HG03378 (cell line): ENCODE data around the gene CRTAP.
"Not testable (repeated sequence)": the region's sequence is repeated elsewhere in the genome, so short reads cannot be mapped to it uniquely, and the experiment has no call there.

Experiments used
- ATAC-seq: cut with Tn5 transposase; IDR thresholded peaks from one replicate; pipeline ENCODE4 v1.9.1; 2021; ENCODE audit warnings: mild to moderate bottlenecking, moderate library complexity; ENCODE audit not compliant: unreplicated experiment

CRTAP gene

DNA sequence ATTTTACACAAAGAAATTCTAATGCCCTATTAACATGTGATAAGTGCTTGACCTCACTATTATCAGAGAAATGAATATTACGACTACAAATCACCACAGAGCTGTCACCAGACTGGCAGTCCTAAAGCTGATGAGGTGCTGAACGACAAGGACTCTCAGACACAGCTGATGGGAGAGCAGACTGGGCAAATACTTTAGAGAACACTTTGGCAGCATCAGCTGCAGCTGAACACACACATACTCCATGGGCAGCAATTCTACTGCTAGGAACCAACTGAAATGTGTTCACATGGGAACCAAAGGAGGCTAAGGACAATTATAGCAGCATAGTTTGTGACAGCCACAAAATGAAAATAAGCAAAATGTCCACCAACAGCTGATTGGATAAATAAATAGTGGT is 59.3 kb downstream of the CRTAP start:
- ATAC-seq: no peak

- ATAC-seq: no peak
These were observed 59.9 kb downstream of the CRTAP start for GRCh38 chr3:33173672-33174071.

DNA sequence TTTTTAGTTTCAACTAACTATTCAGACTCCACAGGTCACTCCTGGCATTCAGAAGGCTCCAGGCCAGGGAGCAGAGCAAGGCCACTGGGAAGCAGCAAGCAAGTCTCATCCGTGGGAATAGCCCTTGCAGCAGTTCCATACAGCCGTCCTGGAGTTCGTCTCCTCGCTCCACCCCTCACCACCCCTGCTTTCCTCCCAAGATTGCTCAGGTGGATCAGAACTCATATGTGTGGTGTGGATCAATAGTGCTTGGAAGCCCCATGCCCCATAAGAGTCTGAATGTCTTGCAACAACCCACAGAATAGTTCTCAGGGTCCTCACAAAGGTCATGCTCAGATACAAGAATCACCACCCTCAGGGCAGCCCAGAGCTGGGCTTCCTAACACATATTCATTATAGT is 60.3 kb downstream of the CRTAP start:
- no peak for ATAC-seq

DNA sequence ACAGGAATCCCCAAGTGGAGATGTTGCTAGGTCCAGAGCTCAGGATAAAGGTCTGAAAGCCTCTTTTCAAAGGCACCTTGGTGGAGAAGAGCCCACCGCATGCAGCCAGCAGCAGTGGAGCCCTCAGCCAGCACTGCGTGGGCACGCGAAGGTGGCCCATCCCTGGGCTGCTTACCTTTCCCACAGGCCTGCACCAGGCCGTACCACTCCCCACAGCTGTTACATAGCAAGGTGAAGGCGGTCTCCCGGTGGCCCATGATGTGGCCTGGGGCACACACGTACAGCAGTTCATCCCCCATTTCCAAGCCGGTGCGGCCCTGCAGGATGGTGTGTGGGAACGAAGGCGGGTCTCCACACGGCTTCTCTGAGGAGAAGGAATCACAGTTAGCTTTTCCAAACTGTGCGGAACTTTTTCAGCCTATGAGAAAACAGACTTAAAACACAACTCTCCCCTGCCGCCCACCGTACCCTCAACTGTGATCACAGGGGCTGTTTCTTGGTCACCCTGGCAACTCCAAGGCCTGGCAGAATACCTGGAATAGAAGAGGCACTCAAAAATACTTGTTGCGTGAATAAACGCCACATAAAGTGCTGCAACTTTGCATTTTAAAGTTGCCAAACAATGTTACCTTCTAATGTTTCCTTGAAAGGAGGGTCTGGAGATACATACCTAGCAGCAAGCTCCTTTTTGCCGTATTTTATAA is 61.0 kb downstream of the CRTAP start:
- ATAC-seq: no peak

DNA sequence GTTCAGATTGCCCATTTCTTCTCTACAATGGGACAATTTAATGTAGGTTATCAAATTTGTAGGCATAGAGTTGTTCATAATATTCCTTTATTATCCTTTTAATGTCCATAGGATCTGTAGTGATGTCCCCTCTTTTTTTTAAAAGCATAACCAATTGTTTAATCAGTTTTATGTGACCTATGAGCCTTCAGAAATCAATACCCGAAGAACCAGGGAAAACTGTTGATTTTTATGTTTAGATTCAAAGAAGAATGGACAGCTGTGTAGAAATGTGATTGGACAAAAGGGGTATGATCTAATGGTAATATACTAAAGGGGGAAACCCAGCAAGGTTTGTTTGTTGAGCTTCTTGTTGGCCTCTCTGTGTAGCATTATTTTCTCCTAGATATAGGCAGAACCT is 65.3 kb downstream of the CRTAP start:
- no peak for ATAC-seq

- no peak for ATAC-seq
These were observed 67.4 kb downstream of the CRTAP start for GRCh38 chr3:33181229-33181628.

GRCh38 chr3:33181641-33182040 is 67.8 kb downstream of the CRTAP start:
- not testable (repeated sequence) for ATAC-seq

- no peak for ATAC-seq
These were observed 71.0 kb downstream of the CRTAP start for GRCh38 chr3:33184863-33185262.

- ATAC-seq: no peak
These were observed 72.9 kb downstream of the CRTAP start for GRCh38 chr3:33186524-33187367.

DNA sequence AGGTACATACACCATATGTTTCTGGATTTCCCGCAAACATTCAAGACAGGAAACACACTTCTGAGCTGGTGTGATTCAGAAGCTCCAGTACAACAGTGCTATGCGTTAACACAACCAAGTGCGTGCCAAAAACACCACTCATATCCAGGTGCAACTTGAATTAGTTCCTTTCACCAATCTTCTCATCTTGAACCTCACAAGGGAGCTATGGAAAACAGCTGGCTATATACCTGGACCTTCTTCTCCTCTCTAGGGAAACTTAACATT is 73.5 kb downstream of the CRTAP start:
- ATAC-seq: no peak

DNA sequence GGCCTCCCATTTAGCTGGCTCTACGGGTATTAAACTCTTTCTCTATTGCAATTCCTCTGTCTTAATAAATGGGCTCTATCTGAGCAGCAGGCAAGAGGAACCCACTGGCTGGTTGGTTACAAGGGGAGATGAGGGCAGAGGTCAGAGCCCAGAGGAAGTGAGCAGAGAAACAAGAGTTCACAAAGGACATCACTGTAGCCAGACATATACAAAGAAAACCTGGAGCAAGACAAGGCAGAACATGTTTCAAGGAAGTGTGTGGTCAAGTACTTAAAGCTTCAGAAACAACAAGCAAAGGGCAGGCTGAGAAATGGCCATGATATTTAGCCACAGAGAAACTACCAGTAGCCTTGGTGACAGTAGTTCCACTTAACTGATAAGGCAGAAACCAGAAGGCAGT is 80.5 kb downstream of the CRTAP start:
- ATAC-seq: no peak

- ATAC-seq: no peak
These were observed 82.7 kb downstream of the CRTAP start for GRCh38 chr3:33196538-33196937.
